Activated CD8-positive, alpha-beta T cell treated with anti-CD3 and anti-CD28 coated beads for 36 hours (primary cell): Measurements from ENCODE around the gene ARMH2. TPM values are rescaled to one million over a fixed set of nuclear protein-coding genes. Genes with fewer than 3 reads are reported as not detected.
"Not testable (repeated sequence)": the region's sequence is repeated elsewhere in the genome, so short reads cannot be mapped to it uniquely, and the experiment has no call there.

Experiments
- ATAC-seq: fragments of 200-7000 bp; cut with Tn5 transposase; one replicate; pipeline ENCODE4 v1.10.0; 2021; ENCODE audit warnings: mild to moderate bottlenecking, moderate library complexity
- CTCF ChIA-PET: fragments of 350-600 bp; sonication (Branson Sonifier 250); formaldehyde crosslinking; loops from one replicate; lab custom pipeline; 2021; ENCODE audit warnings: antibody characterized with exemption; lab: Charles Lee
- POLR2A ChIA-PET: fragments of 350-600 bp; sonication (Branson Sonifier 250); formaldehyde crosslinking; loops from one replicate; lab custom pipeline; 2021; ENCODE audit warnings: antibody characterized with exemption; lab: Charles Lee
- DNase-seq: peaks from one replicate; pipeline ENCODE4 v3.0.0-alpha.2; 2020
- H3K27ac Mint-ChIP-seq: one replicate; pipeline ENCODE4 v1.8.0; 2021; ENCODE audit warnings: mild to moderate bottlenecking, mixed read lengths
- H3K27me3 Mint-ChIP-seq: one replicate; pipeline ENCODE4 v1.8.0; 2021; ENCODE audit warnings: mixed read lengths
- H3K36me3 Mint-ChIP-seq: one replicate; pipeline ENCODE4 v1.8.0; 2021; ENCODE audit warnings: low read depth, mixed read lengths
- H3K4me1 Mint-ChIP-seq: one replicate; pipeline ENCODE4 v1.8.0; 2021; ENCODE audit warnings: low read depth, mixed read lengths
- H3K4me3 Mint-ChIP-seq: one replicate; pipeline ENCODE4 v1.8.0; 2021; ENCODE audit warnings: mild to moderate bottlenecking, moderate library complexity, mixed read lengths
- H3K9me3 Mint-ChIP-seq: one replicate; pipeline ENCODE4 v1.8.0; 2021; ENCODE audit warnings: mixed read lengths
- CTCF ChIP-seq: fragments of 200-600 bp; IDR thresholded peaks from one replicate; pipeline ENCODE4 v1.8.0; 2022; ENCODE audit warnings: antibody characterized with exemption, mild to moderate bottlenecking
- intact Hi-C: fragments of 100-400 bp; cut with micrococcal nuclease; formaldehyde crosslinking; loops from one replicate; pipeline ENCODE4 v1.10.0; 2022
- total RNA-seq, 2 experiments: library from RNA; stranded (reverse); gene quantifications; one replicate each; pipeline ENCODE4 v1.2.3, GENCODE V29; 2021

Gene ARMH2
- total RNA-seq, 2 experiments from 2014 or later: 0.40 TPM; not detected in 1

DNA sequence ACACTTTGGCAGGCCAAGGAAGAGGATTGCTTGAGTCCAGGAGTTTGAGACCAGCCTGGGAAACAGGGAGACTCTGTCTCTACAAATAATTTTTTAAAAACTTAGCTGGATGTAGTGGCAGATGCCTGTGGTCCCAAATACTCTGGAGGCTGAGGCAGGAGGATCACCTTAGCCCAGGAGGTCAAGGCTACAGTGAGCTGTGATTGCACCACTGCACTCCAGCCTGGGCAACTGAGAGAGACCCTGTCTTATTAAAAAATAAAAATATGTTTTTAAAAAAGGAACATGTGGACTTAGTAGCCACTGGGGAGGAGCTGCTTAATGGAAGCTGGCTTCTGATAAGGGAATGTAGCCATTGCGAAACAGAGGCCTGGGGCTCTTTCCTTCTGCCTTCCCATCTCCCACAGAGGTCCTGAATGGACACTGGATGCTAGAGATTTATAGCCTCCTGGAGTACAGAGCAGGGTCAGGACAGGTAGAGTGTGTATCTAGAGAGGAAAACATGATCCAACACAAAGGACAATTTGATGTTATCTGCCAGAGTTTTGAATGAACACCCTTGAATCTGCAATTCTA is 45.7 kb downstream of the ARMH2 start:
- H3K27me3 Mint-ChIP-seq: peaks cover 2% of the 10 kb centered on the region
- H3K36me3 Mint-ChIP-seq: no peaks in the 10 kb centered on the region
- intact Hi-C loops: no loop called here
- no peak for TF ChIP-seq CTCF
- CTCF ChIA-PET: interaction anchor here (0.9 to 1.6 kb wide), 5 partner anchors 10 to 258 kb away, joined by 3 to 5 read pairs (median 3); partner anchors contain the start of gene ALDH5A1
- ATAC-seq (no peak), DNase-seq (no peak)
- H3K4me1 Mint-ChIP-seq: no peaks in the 10 kb centered on the region
- no peak overlapping the region for H3K27ac Mint-ChIP-seq
- POLR2A ChIA-PET: interaction anchor here (0.9 to 1.7 kb wide), 3 partner anchors 10 to 110 kb away, joined by 3 to 6 read pairs (median 5); no protein-coding TSS in a partner anchor
- no peaks in the 10 kb centered on the region for H3K9me3 Mint-ChIP-seq
- H3K4me3 Mint-ChIP-seq: no peak overlapping the region

DNA sequence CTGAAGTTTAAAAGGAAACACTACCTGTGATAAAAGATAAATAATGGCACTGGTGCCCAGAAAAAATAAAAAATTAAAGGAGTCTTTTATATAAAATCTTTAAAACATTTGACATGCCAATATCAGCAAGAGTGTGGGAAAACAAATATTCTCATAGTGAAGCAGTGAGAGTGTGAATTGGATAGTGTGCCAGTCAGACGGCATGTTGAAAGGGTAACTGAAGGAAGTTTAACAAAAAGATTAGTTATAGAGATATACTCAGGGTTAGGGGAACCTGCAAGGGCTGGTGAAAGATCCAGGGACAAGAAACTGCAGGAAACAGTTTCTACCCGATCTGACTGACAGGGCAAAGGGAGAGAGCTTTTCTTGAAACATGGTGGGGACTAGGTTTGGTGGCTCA is 46.2 kb downstream of the ARMH2 start:
- Mint-ChIP-seq H3K9me3 (no peaks in the 10 kb centered on the region), H3K27me3 (peaks cover 2% of the 10 kb centered on the region), H3K4me1 (no peaks in the 10 kb centered on the region), H3K36me3 (no peaks in the 10 kb centered on the region), H3K27ac (no peak overlapping the region), H3K4me3 (no peak overlapping the region)
- intact Hi-C loops: no loop called here
- TF ChIP-seq CTCF: no peak
- ATAC-seq (no peak), DNase-seq (no peak)
- ChIA-PET CTCF (interaction anchor here (0.9 to 1.6 kb wide), 3 partner anchors 9 to 258 kb away, joined by 3 to 4 read pairs (median 3); partner anchors contain the start of gene ALDH5A1), POLR2A (interaction anchor here (0.9 kb wide), 1 partner anchor 110 kb away, joined by 3 read pairs; no protein-coding TSS in a partner anchor)

DNA sequence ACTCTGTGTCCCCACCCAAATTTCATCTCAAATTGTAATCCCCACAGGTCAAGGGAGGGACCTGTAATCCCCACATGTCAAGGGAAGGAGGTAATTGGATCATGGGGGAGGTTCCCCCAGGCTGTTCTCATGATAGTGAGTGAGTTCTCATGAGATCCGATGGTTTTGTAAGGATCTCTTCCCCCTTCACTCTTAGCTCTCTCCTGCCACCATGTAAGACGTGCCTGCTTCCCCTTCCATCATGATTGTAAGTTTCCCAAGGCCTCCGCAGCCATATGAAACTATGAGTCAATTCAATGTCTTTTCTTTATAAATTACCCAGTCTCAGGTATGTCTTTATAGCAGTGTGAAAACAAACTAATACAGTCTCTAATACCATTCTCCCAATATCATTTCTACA is 47.8 kb downstream of the ARMH2 start:
- H3K4me1 Mint-ChIP-seq, POLR2A ChIA-PET, H3K27ac Mint-ChIP-seq, intact Hi-C loops, H3K9me3 Mint-ChIP-seq, H3K36me3 Mint-ChIP-seq, H3K27me3 Mint-ChIP-seq, ATAC-seq, H3K4me3 Mint-ChIP-seq, DNase-seq: not testable (repeated sequence)
- CTCF ChIA-PET: interaction anchor here (1.5 kb wide), 1 partner anchor 36 kb away, joined by 3 read pairs; no protein-coding TSS in a partner anchor

GRCh38 chr6:24749297-24749696 is 49.4 kb downstream of the ARMH2 start:
- H3K27me3 Mint-ChIP-seq: peaks cover 2% of the 10 kb centered on the region
- ATAC-seq: no peak
- no peak overlapping the region for H3K4me3 Mint-ChIP-seq
- DNase-seq: no peak
- CTCF ChIA-PET: interaction anchor here (0.8 to 1.5 kb wide), 2 partner anchors 37 to 168 kb away, joined by 3 read pairs; no protein-coding TSS in a partner anchor
- H3K27ac Mint-ChIP-seq: no peak overlapping the region
- POLR2A ChIA-PET: no interaction called here
- intact Hi-C loops: no loop called here
- no peaks in the 10 kb centered on the region for H3K9me3 Mint-ChIP-seq
- H3K4me1 Mint-ChIP-seq: no peaks in the 10 kb centered on the region
- no peaks in the 10 kb centered on the region for H3K36me3 Mint-ChIP-seq
- TF ChIP-seq CTCF: no peak

Other genes starting within 250 kb of the ARMH2 start
- under 1 TPM in 1 of 2 experiments, not detected in 1; 0.05 TPM for gene KIAA0319, start 152.7 kb downstream of the ARMH2 start, total RNA-seq
- gene TDP2, start 132.0 kb downstream of the ARMH2 start, total RNA-seq: 10 to 100 TPM; 37.4 to 39.8 TPM
- 10 to 100 TPM; 28.9 to 33.6 TPM for gene ACOT13, start 131.8 kb downstream of the ARMH2 start, total RNA-seq
- gene C6orf62, start 79.8 kb downstream of the ARMH2 start, total RNA-seq: 100 to 1,000 TPM; 103 to 106 TPM
- 10 to 100 TPM; 69.2 to 72.6 TPM for gene GMNN, start 24.0 kb downstream of the ARMH2 start, total RNA-seq
- 10 to 100 TPM; 88.3 to 96.3 TPM for gene RIPOR2, start 137.0 kb upstream of the ARMH2 start, total RNA-seq